Uterus (tissue), 2 donors: ENCODE results near the gene LRP6.

Source experiments
- POLR2A ChIP-seq, 2 donors: fragments of 450-650 bp; IDR thresholded peaks; one replicate each; pipeline ENCODE4 v1.6.1; 2016; ENCODE audit warnings: antibody characterized with exemption in 2 of 2, mild to moderate bottlenecking in 1 of 2, moderate library complexity in 1 of 2
- TF ChIP-seq, protein P1 (sequence below), 4 experiments: fragments of 200-600 bp in 2 of 4; fragments of 450-650 bp in 2 of 4; sonication (generic) in 2 of 4; IDR thresholded peaks; one replicate each; pipeline ENCODE4 v1.5.1; 2016 to 2019; ENCODE audit warnings: antibody characterized with exemption in 4 of 4, mild to moderate bottlenecking in 2 of 4, moderate library complexity in 1 of 4

DNA sequence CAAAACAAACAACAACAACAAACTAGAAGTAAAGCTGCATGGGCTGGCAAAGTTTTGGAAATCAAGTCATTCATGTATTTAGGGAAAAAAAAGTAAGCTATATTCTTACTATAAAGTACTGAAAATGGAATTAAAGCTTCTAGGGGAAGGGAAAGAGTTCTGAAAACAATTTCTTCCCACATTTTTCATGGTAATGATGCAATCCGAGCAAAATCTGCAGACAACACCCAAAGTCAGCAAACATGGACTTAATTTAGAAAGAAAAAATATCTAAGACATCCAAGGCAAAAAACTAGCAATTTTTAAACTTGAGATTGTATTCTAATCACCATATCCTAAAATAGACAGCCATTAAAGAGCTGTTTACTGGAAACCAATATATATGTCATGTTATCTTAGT lies 86.3 kb downstream of the LRP6 start:
- TF ChIP-seq, protein P1, sequence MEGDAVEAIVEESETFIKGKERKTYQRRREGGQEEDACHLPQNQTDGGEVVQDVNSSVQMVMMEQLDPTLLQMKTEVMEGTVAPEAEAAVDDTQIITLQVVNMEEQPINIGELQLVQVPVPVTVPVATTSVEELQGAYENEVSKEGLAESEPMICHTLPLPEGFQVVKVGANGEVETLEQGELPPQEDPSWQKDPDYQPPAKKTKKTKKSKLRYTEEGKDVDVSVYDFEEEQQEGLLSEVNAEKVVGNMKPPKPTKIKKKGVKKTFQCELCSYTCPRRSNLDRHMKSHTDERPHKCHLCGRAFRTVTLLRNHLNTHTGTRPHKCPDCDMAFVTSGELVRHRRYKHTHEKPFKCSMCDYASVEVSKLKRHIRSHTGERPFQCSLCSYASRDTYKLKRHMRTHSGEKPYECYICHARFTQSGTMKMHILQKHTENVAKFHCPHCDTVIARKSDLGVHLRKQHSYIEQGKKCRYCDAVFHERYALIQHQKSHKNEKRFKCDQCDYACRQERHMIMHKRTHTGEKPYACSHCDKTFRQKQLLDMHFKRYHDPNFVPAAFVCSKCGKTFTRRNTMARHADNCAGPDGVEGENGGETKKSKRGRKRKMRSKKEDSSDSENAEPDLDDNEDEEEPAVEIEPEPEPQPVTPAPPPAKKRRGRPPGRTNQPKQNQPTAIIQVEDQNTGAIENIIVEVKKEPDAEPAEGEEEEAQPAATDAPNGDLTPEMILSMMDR (IDR thresholded peaks at IDR 0.05): no peak
- no peak for TF ChIP-seq POLR2A (IDR thresholded peaks at IDR 0.05)
